ENCODE measurements around the gene PRKN.

Gene PRKN

DNA sequence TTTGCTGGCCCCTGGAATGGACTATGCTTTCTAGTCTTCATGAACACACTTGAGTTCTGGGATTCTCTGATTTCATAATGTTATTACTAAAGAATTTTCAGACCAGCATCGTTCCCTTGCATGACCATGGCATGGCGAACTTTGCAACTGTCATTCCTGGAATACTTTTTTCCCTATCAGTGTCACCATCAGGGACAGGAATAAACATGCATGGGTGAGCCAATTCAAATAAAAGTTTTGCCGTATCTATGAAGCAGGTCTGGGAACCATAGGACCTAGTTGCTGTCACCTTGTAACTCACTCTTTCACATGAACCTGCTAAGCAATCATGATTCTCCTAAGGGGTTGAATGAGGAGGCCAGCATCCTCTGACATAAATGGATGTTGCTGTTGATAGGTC lies 1385.5 kb downstream of the PRKN start (continued):
- TF ChIP-seq, protein P1, sequence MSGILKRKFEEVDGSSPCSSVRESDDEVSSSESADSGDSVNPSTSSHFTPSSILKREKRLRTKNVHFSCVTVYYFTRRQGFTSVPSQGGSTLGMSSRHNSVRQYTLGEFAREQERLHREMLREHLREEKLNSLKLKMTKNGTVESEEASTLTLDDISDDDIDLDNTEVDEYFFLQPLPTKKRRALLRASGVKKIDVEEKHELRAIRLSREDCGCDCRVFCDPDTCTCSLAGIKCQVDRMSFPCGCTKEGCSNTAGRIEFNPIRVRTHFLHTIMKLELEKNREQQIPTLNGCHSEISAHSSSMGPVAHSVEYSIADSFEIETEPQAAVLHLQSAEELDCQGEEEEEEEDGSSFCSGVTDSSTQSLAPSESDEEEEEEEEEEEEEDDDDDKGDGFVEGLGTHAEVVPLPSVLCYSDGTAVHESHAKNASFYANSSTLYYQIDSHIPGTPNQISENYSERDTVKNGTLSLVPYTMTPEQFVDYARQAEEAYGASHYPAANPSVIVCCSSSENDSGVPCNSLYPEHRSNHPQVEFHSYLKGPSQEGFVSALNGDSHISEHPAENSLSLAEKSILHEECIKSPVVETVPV (CRISPR knock-in tag; IDR thresholded peaks at IDR 0.05), result no peak
- TF ChIP-seq ZNF565 (CRISPR knock-in tag; conservative IDR thresholded peaks at IDR 0.05; ENCODE audit: low read depth) (no peak), CREB5 (CRISPR knock-in tag; IDR thresholded peaks at IDR 0.05; ENCODE audit: low read depth) (no peak), SNAI2 (CRISPR knock-in tag; IDR thresholded peaks at IDR 0.05) (no peak), ISL1 (CRISPR knock-in tag; IDR thresholded peaks at IDR 0.05) (no peak), OSR1 (CRISPR knock-in tag; IDR thresholded peaks at IDR 0.05) (no peak), CSDC2 (CRISPR knock-in tag; IDR thresholded peaks at IDR 0.05) (no peak)

- no peak for ATAC-seq
- TF ChIP-seq ZNF8 (CRISPR knock-in tag; IDR thresholded peaks at IDR 0.05), result no peak
Measured at GRCh38 chr6:161341638-161342037, 1385.9 kb downstream of the PRKN start.

DNA sequence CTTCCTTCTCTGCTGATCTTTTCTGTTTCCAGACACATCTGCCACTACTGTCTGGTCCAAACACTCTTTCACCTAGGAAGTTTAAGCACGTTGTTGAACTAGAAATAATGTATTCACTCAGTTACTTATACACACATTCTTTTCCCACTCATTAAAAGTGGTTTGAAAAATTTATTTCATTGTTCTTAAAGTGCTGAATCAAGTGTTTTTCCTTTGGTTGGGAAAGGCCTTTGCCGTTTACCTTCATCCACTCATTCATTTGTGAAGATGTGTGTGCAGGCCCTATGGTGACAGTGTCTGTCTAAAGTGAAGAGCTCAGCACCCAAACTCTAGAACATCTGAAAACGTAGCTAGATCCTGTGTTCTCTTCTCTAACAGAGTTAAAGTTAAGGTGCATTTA lies 1389.6 kb downstream of the PRKN start:
- TF ChIP-seq GLIS3 (CRISPR knock-in tag; IDR thresholded peaks at IDR 0.05), result no peak
- TF ChIP-seq, protein P2, sequence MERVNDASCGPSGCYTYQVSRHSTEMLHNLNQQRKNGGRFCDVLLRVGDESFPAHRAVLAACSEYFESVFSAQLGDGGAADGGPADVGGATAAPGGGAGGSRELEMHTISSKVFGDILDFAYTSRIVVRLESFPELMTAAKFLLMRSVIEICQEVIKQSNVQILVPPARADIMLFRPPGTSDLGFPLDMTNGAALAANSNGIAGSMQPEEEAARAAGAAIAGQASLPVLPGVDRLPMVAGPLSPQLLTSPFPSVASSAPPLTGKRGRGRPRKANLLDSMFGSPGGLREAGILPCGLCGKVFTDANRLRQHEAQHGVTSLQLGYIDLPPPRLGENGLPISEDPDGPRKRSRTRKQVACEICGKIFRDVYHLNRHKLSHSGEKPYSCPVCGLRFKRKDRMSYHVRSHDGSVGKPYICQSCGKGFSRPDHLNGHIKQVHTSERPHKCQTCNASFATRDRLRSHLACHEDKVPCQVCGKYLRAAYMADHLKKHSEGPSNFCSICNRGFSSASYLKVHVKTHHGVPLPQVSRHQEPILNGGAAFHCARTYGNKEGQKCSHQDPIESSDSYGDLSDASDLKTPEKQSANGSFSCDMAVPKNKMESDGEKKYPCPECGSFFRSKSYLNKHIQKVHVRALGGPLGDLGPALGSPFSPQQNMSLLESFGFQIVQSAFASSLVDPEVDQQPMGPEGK (CRISPR knock-in tag; IDR thresholded peaks at IDR 0.05; ENCODE audit: borderline replicate concordance), result no peak
- no peak for TF ChIP-seq ZNF70 (CRISPR knock-in tag; IDR thresholded peaks at IDR 0.05)
- TF ChIP-seq ZFP3 (CRISPR knock-in tag; IDR thresholded peaks at IDR 0.05), result no peak
- no peak for TF ChIP-seq ARNTL (CRISPR knock-in tag; IDR thresholded peaks at IDR 0.05; ENCODE audit: borderline replicate concordance, low read depth)
- TF ChIP-seq TCF4 (CRISPR knock-in tag; IDR thresholded peaks at IDR 0.05; ENCODE audit: borderline replicate concordance), result no peak
- TF ChIP-seq SNAI2 (CRISPR knock-in tag; IDR thresholded peaks at IDR 0.05), result no peak
- TF ChIP-seq BACH2 (CRISPR knock-in tag; IDR thresholded peaks at IDR 0.05; ENCODE audit: borderline replicate concordance), result no peak
- no peak for TF ChIP-seq ZNF565 (CRISPR knock-in tag; conservative IDR thresholded peaks at IDR 0.05; ENCODE audit: low read depth)
- no peak for TF ChIP-seq OSR1 (CRISPR knock-in tag; IDR thresholded peaks at IDR 0.05)
- TF ChIP-seq ISL1 (CRISPR knock-in tag; IDR thresholded peaks at IDR 0.05), result no peak
- TF ChIP-seq PPARA (CRISPR knock-in tag; IDR thresholded peaks at IDR 0.05; ENCODE audit: borderline replicate concordance), result no peak
- TF ChIP-seq RARB (CRISPR knock-in tag; IDR thresholded peaks at IDR 0.05), result no peak
- TF ChIP-seq TSHZ2 (CRISPR knock-in tag; IDR thresholded peaks at IDR 0.05), result no peak
- TF ChIP-seq, protein P1 (CRISPR knock-in tag; IDR thresholded peaks at IDR 0.05), result no peak
- no peak for ATAC-seq

DNA sequence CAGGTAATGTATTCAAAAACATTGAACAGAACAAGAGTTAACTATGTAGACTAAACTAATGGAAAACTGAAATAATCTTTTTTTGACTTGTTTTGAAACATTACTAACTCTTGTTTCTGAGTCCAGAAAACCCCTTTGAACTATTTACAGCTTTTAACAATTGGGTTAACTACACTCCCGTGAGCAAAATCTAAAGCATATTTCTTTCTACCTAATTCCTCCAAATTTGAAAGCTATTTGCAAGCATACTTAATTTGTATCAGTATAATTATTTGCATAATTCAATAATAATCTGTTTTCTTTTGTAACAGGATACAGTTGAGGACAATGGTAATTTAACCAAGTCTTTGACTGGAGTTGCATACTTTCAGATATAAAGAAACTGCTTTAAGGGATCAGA lies 1391.1 kb downstream of the PRKN start:
- TF ChIP-seq CREB5 (CRISPR knock-in tag; IDR thresholded peaks at IDR 0.05; ENCODE audit: low read depth) (no peak), ZNF565 (CRISPR knock-in tag; conservative IDR thresholded peaks at IDR 0.05; ENCODE audit: low read depth) (no peak), OSR1 (CRISPR knock-in tag; IDR thresholded peaks at IDR 0.05) (no peak), CSDC2 (CRISPR knock-in tag; IDR thresholded peaks at IDR 0.05) (no peak), PPARA (CRISPR knock-in tag; IDR thresholded peaks at IDR 0.05; ENCODE audit: borderline replicate concordance) (no peak), BACH2 (CRISPR knock-in tag; IDR thresholded peaks at IDR 0.05; ENCODE audit: borderline replicate concordance) (no peak)
- ATAC-seq, result no peak

Data from SK-N-SH treated with all-trans-retinoic acid at 6 μM for 48 hours (cell line).